ENCODE data around the gene ARL14EP.
A peak's percentile ranks its signal among the peaks of the same experiment; 100 is the strongest.

ARL14EP gene

DNA sequence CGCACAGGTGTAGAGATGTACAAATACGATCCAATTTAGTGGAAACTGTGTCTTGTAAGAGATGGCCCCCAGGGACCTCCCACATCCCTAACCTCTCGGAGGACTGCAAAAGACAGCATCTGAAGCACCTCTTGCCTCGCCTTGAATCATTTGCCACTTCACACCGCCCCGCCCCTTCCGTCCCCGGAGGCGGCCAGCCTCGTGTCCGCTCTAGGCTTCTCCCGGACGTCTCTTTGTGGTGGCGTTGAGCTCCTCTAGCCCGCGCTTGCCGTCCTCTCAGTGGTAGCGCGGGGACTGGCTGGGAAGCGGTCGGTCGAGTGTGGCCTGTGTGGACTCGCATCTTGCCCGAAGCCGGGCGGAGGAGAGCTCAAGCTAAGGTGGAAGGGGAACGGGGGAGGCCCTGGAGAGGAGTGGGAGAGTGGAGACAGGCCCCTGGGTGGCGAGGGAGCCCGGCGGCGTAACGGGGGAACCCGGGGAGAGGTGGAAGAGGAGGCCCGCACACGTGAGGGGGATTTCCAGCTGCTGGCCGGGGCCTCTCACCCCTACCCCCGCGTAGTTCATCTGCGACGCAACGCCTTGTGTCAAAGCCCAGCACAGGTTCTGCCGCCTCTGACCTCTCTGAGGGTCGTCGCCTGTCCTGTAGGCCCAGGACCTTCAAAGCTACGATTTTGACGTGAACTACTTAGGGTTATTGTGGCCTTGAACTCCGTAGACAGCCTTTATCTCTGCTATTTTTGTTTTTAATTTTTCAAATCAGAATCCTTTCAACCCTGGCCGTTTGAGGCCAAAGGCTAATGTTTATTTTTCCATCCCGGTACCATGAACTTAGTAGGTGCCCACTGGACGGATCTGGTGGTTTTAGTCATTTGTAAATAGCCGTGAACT, at the start of gene ARL14EP:
TSS of gene ARL14EP (plus strand) at position 279 of the 885 bp plus-strand sequence. CDS start 7,845 bp downstream, outside the sequence.
- H3K36me3 ChIP-seq (ENCODE audit: control insufficient read depth, insufficient read depth, low read length), result no peaks in the 10 kb centered on the region
- TF ChIP-seq, protein P1, sequence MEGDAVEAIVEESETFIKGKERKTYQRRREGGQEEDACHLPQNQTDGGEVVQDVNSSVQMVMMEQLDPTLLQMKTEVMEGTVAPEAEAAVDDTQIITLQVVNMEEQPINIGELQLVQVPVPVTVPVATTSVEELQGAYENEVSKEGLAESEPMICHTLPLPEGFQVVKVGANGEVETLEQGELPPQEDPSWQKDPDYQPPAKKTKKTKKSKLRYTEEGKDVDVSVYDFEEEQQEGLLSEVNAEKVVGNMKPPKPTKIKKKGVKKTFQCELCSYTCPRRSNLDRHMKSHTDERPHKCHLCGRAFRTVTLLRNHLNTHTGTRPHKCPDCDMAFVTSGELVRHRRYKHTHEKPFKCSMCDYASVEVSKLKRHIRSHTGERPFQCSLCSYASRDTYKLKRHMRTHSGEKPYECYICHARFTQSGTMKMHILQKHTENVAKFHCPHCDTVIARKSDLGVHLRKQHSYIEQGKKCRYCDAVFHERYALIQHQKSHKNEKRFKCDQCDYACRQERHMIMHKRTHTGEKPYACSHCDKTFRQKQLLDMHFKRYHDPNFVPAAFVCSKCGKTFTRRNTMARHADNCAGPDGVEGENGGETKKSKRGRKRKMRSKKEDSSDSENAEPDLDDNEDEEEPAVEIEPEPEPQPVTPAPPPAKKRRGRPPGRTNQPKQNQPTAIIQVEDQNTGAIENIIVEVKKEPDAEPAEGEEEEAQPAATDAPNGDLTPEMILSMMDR (IDR thresholded peaks at IDR 0.05; ENCODE audit: insufficient read depth, low read length, poor library complexity, severe bottlenecking), result no peak
- peak within 1 kb of the TSS; percentile 68 for H3K4me3 ChIP-seq (replicated peaks; ENCODE audit: low read depth, low read length)
- DNase-seq (ENCODE audit: extremely low read depth, insufficient read length), result peak; percentile 96
- H3K27me3 ChIP-seq (replicated peaks; ENCODE audit: control insufficient read depth, insufficient read depth, low read length), result no peaks in the 10 kb centered on the region

DNA sequence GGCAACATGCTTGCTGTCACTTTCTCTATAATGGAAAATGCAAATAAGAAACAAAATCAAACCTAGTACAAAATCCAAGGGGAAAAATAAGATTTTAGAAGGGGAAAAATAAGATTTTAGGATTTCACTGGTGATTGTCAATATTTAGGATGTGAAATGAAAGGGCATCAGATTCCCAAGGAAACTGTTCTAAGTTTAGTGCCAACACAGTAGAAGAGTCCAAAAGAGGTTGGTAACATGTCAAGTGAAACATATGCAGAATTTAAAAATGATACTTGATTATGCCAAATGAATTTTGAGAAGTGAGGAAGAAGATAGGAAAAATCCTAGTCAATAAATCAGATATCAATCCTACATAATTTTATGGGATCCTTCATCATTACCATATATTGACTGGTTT, 45.7 kb upstream of the ARL14EP start:
- H3K4me3 ChIP-seq (replicated peaks; ENCODE audit: low read depth, low read length), result no peak overlapping the region
- no peaks in the 10 kb centered on the region for H3K27me3 ChIP-seq (replicated peaks; ENCODE audit: control insufficient read depth, insufficient read depth, low read length)
- TF ChIP-seq, protein P1 (IDR thresholded peaks at IDR 0.05; ENCODE audit: insufficient read depth, low read length, poor library complexity, severe bottlenecking), result no peak
- no peaks in the 10 kb centered on the region for H3K36me3 ChIP-seq (ENCODE audit: control insufficient read depth, insufficient read depth, low read length)
- DNase-seq (ENCODE audit: extremely low read depth, insufficient read length), result no peak

GRCh38 chr11:30279796-30280195, 43.1 kb upstream of the ARL14EP start:
- TF ChIP-seq, protein P1 (IDR thresholded peaks at IDR 0.05; ENCODE audit: insufficient read depth, low read length, poor library complexity, severe bottlenecking), result no peak
- Histone ChIP-seq H3K27me3 (replicated peaks; ENCODE audit: control insufficient read depth, insufficient read depth, low read length) (no peaks in the 10 kb centered on the region), H3K36me3 (ENCODE audit: control insufficient read depth, insufficient read depth, low read length) (no peaks in the 10 kb centered on the region), H3K4me3 (replicated peaks; ENCODE audit: low read depth, low read length) (no peak overlapping the region)
- no peak for DNase-seq (ENCODE audit: extremely low read depth, insufficient read length)

DNA sequence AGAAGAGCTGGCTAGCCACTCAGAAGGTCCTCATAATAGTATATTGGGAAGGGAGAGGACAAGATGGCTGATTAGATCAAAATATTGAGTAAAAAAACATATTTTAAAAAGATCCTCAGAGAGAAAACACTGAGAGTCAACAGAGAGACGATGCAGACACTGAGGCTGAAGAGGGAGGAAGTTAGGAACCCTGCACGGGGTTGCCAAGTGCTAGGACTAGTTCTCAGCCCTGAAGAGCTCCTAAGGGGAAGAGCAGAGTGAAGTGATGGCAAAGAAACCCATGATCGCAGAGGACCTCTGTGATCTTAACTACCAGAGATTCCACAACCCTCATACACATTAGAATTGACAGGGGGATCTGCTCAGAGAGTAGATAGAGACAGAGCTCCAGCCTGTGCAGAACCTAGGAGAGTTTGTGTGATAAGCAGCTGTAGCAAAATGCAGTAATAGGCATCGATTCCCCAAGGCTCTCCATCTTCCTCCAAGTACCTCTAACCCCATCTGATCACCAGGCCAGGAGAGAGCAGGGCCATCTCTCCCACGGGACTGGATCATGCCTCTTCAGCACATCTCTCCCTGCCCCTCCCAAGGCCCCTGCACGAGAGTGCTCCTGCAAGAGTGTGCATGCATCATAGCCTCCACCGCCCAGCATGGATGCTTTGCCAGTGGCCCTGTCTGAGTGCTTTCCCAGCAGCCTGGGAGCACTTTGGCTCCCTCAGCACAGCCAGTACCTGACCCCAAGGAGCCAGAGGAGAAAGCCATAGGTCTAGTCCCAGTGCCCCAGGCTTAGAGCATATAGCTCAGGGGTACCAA, 41.2 kb upstream of the ARL14EP start:
- Histone ChIP-seq H3K36me3 (ENCODE audit: control insufficient read depth, insufficient read depth, low read length) (no peaks in the 10 kb centered on the region), H3K4me3 (replicated peaks; ENCODE audit: low read depth, low read length) (no peak overlapping the region), H3K27me3 (replicated peaks; ENCODE audit: control insufficient read depth, insufficient read depth, low read length) (no peaks in the 10 kb centered on the region)
- DNase-seq (ENCODE audit: extremely low read depth, insufficient read length), result peak; percentile 0
- TF ChIP-seq, protein P1 (IDR thresholded peaks at IDR 0.05; ENCODE audit: insufficient read depth, low read length, poor library complexity, severe bottlenecking), result no peak

- Histone ChIP-seq H3K27me3 (replicated peaks; ENCODE audit: control insufficient read depth, insufficient read depth, low read length) (no peaks in the 10 kb centered on the region), H3K4me3 (replicated peaks; ENCODE audit: low read depth, low read length) (no peak overlapping the region), H3K36me3 (ENCODE audit: control insufficient read depth, insufficient read depth, low read length) (no peaks in the 10 kb centered on the region)
- peak; percentile 25 for DNase-seq (ENCODE audit: extremely low read depth, insufficient read length)
- TF ChIP-seq, protein P1 (IDR thresholded peaks at IDR 0.05; ENCODE audit: insufficient read depth, low read length, poor library complexity, severe bottlenecking), result no peak
Observed at GRCh38 chr11:30282289-30282631, 40.6 kb upstream of the ARL14EP start.
